Keratinocyte (primary cell): Measurements from ENCODE around the gene NRG4. TPM values are rescaled to one million over a fixed set of nuclear protein-coding genes. Genes with fewer than 3 reads are reported as not detected.

Experiments
- DNase-seq: peaks from one replicate; pipeline ENCODE4 v3.0.0-alpha.2; 2011; ENCODE audit warnings: low read depth, missing footprints, low spot score
- FAIRE-seq: peaks from 2 replicates; lab custom pipeline; 2011; peaks lifted over from hg19 to GRCh38; lab: Jason Lieb, UNC
- H2AFZ ChIP-seq: 2 replicates; pipeline ENCODE4 v1.6.0; 2012; ENCODE audit warnings: low read length, control low read depth, inconsistent platforms; ENCODE audit not compliant: control insufficient read depth
- H3K27ac ChIP-seq: 2 replicates; pipeline ENCODE4 v1.5.1; 2011; ENCODE audit warnings: low read length; ENCODE audit not compliant: control insufficient read depth, insufficient read depth
- H3K27me3 ChIP-seq: 3 replicates; pipeline ENCODE4 v1.6.0; 2011; ENCODE audit warnings: low read length; ENCODE audit not compliant: control insufficient read depth, insufficient read depth; ENCODE audit errors: extremely low read depth
- H3K36me3 ChIP-seq, 2 experiments: 2 replicates in 1 of 2; 3 replicates in 1 of 2; pipeline ENCODE4 v1.5.1; 2011; ENCODE audit warnings: low read length in 2 of 2, mild to moderate bottlenecking in 1 of 2; ENCODE audit not compliant: control insufficient read depth in 2 of 2, insufficient read depth in 2 of 2; ENCODE audit errors: extremely low read depth in 1 of 2
- H3K4me1 ChIP-seq: 3 replicates; pipeline ENCODE4 v1.5.1; 2011; ENCODE audit warnings: low read length; ENCODE audit not compliant: control insufficient read depth, insufficient read depth; ENCODE audit errors: extremely low read depth
- H3K4me2 ChIP-seq: 3 replicates; pipeline ENCODE4 v1.6.0; 2011; ENCODE audit warnings: low read depth, low read length; ENCODE audit not compliant: control insufficient read depth, insufficient read depth; ENCODE audit errors: extremely low read depth
- H3K4me3 ChIP-seq, 3 experiments: fragments of 200-600 bp in 1 of 3; sonication (generic) in 1 of 3; 2 replicates in 2 of 3; 3 replicates in 1 of 3; pipeline ENCODE4 v1.5.1; 2011 to 2016; ENCODE audit warnings: low read length in 3 of 3, mild to moderate bottlenecking in 3 of 3, control low read depth in 2 of 3, inconsistent platforms in 1 of 3, low read depth in 1 of 3, mixed read lengths in 1 of 3, mixed run types in 1 of 3, moderate library complexity in 1 of 3; ENCODE audit not compliant: control insufficient read depth in 2 of 3, insufficient read depth in 2 of 3; ENCODE audit errors: extremely low read depth in 1 of 3
- H3K79me2 ChIP-seq: 2 replicates; pipeline ENCODE4 v1.6.0; 2012; ENCODE audit warnings: low read length; ENCODE audit not compliant: control insufficient read depth, insufficient read depth
- H3K9ac ChIP-seq: 3 replicates; pipeline ENCODE4 v1.6.0; 2011; ENCODE audit warnings: low read length; ENCODE audit not compliant: control insufficient read depth, insufficient read depth; ENCODE audit errors: extremely low read depth
- H3K9me1 ChIP-seq: 3 replicates; pipeline ENCODE4 v1.6.0; 2011; ENCODE audit warnings: low read length; ENCODE audit not compliant: control insufficient read depth, insufficient read depth; ENCODE audit errors: extremely low read depth
- H3K9me3 ChIP-seq: 2 replicates; pipeline ENCODE4 v1.5.1; 2012; ENCODE audit warnings: low read depth, low read length; ENCODE audit not compliant: control insufficient read depth
- H4K20me1 ChIP-seq: 3 replicates; pipeline ENCODE4 v1.6.0; 2011; ENCODE audit warnings: low read length; ENCODE audit not compliant: control insufficient read depth, insufficient read depth; ENCODE audit errors: extremely low read depth
- EZH2 ChIP-seq: IDR thresholded peaks from one replicate; pipeline ENCODE4 v1.6.1; 2012; ENCODE audit warnings: inconsistent platforms, mild to moderate bottlenecking, low read length, moderate library complexity
- dilution Hi-C: fragments of 300-500 bp; cut with MboI; formaldehyde crosslinking; loops from one replicate; pipeline ENCODE4 v1.7.0; 2020; ENCODE audit warnings: low sequenced_read_pairs; ENCODE audit not compliant: extremely low pct_ligation_motif_present
- polyA plus RNA-seq, 5 experiments: library from polyadenylated mRNA; depleted of rRNA in 3 of 5; stranded (reverse) in 3 of 5; stranded (forward) in 1 of 5; unstranded in 1 of 5; fragments of >200 nt; gene quantifications; 1 replicate in 1 of 5; 2 replicates in 3 of 5; 3 replicates in 1 of 5; pipeline versions ENCODE4 v1.2.1 to v1.2.3, GENCODE V29; 2011 to 2012; ENCODE audit warnings: missing spikeins in 2 of 5, low read depth in 1 of 5, low replicate concordance in 1 of 5
- TF ChIP-seq, protein P1 (sequence below), 3 experiments: IDR thresholded peaks in 1 of 3; conservative IDR thresholded peaks in 1 of 3; optimal IDR thresholded peaks in 1 of 3; 2 replicates in 2 of 3; 3 replicates in 1 of 3; pipeline versions ENCODE3 to v1.5.1; 2011; ENCODE audit warnings: low read length in 3 of 3, mild to moderate bottlenecking in 3 of 3, moderate library complexity in 2 of 3, control low read depth in 1 of 3, inconsistent platforms in 1 of 3; ENCODE audit not compliant: insufficient read depth in 2 of 3; ENCODE audit errors: extremely low read depth in 1 of 3

Gene NRG4
- polyA plus RNA-seq, 1 donor (not counting 4 experiments of a cell fraction or from before 2014, with no cell fraction given) = 0.96 TPM

DNA sequence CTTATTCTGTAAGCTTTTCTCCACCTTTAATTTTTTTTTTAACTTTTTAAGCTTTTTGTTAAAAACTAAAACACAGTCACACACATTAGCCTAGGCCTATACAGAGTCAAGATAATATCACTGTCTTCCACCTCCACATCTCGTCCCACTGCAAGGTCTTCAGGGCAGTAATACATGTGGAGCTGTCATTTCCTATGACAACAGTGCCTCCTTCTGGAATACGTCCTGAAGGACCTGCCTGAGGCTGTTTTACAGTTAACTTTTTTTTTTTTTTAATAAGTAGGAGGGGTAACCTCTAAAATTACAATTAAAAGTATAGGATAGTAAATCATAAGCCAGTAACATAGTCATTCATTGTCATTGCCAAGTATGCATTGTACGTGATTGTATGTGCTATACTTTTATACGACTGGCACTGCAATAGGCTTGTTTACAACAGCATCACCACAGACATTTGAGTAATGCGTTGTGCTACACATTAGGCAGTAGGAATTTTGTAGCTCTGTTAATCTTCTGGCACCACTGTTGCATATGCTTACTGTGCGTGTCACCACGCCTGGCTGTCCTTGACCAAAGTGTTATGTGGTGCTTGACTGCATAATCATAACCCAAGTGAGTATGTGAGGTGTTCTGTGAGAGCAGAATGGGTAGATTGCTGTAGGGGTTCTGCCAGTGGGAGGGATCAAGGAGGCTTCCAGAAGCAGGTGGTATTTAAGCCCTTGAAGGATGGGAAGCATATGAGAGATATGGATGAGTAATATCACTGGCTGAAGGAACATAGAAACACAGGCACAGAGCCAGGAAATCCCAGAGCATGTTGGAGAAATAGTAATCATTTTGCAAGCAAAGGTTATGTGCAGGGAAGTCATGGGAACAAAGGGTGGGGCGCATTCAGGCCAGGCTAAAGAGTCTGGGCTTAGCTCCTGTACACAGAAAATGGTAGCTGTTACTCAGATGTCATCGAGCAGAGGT, 90.2 kb downstream of the NRG4 start:
- H4K20me1 ChIP-seq = peaks cover 9% of the 10 kb centered on the region
- no peak overlapping the region for H3K4me3 ChIP-seq
- H3K9me3 ChIP-seq = no peaks in the 10 kb centered on the region
- FAIRE-seq = peak; percentile 94
- peak overlapping the region; percentile 53 for H3K4me2 ChIP-seq
- dilution Hi-C loops = no loop called here
- H3K36me3 ChIP-seq = peaks cover 6 to 38% of the 10 kb centered on the region in 2 experiments
- peak overlapping the region; percentile 39 for H3K9ac ChIP-seq
- H2AFZ ChIP-seq = no peak overlapping the region
- H3K79me2 ChIP-seq = peaks cover 72% of the 10 kb centered on the region
- H3K27ac ChIP-seq = peak overlapping the region; percentile 63
- no peaks in the 10 kb centered on the region for H3K27me3 ChIP-seq
- H3K9me1 ChIP-seq = peaks cover 15% of the 10 kb centered on the region
- H3K4me1 ChIP-seq = peaks cover 28% of the 10 kb centered on the region
- peak; percentile 33 for DNase-seq
- TF ChIP-seq, protein P1, sequence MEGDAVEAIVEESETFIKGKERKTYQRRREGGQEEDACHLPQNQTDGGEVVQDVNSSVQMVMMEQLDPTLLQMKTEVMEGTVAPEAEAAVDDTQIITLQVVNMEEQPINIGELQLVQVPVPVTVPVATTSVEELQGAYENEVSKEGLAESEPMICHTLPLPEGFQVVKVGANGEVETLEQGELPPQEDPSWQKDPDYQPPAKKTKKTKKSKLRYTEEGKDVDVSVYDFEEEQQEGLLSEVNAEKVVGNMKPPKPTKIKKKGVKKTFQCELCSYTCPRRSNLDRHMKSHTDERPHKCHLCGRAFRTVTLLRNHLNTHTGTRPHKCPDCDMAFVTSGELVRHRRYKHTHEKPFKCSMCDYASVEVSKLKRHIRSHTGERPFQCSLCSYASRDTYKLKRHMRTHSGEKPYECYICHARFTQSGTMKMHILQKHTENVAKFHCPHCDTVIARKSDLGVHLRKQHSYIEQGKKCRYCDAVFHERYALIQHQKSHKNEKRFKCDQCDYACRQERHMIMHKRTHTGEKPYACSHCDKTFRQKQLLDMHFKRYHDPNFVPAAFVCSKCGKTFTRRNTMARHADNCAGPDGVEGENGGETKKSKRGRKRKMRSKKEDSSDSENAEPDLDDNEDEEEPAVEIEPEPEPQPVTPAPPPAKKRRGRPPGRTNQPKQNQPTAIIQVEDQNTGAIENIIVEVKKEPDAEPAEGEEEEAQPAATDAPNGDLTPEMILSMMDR (optimal IDR thresholded peaks at IDR 0.05 in 1 of 3, IDR thresholded peaks at IDR 0.05 in 1 of 3, conservative IDR thresholded peaks at IDR 0.05 in 1 of 3; ENCODE audit: extremely low read depth in 1 of 3, insufficient read depth in 2 of 3, low read length in 3 of 3) = peak; percentile 25 to 30 (median 28)
- TF ChIP-seq EZH2 = no peak

GRCh38 chr15:75920079-75920478, 92.1 kb downstream of the NRG4 start:
- no peak overlapping the region for H3K4me2 ChIP-seq
- peaks cover 59% of the 10 kb centered on the region for H3K79me2 ChIP-seq
- FAIRE-seq (no peak), DNase-seq (no peak)
- TF ChIP-seq, protein P1 (optimal IDR thresholded peaks at IDR 0.05 in 1 of 3, IDR thresholded peaks at IDR 0.05 in 1 of 3, conservative IDR thresholded peaks at IDR 0.05 in 1 of 3; ENCODE audit: extremely low read depth in 1 of 3, insufficient read depth in 2 of 3, low read length in 3 of 3) = no peak
- no peak for TF ChIP-seq EZH2
- H3K27ac ChIP-seq = no peak overlapping the region
- H3K9me3 ChIP-seq = no peaks in the 10 kb centered on the region
- peaks cover 6 to 32% of the 10 kb centered on the region in 2 experiments for H3K36me3 ChIP-seq
- peaks cover 28% of the 10 kb centered on the region for H3K4me1 ChIP-seq
- H3K9me1 ChIP-seq = peaks cover 7% of the 10 kb centered on the region
- no peaks in the 10 kb centered on the region for H3K27me3 ChIP-seq
- peaks cover 6% of the 10 kb centered on the region for H4K20me1 ChIP-seq
- H2AFZ ChIP-seq = no peak overlapping the region
- no peak overlapping the region for H3K4me3 ChIP-seq
- H3K9ac ChIP-seq = no peak overlapping the region
- dilution Hi-C loops = no loop called here
